B cell (primary cell): ENCODE results near the gene MYL7. TPM values are rescaled to one million over a fixed set of nuclear protein-coding genes. Genes with fewer than 3 reads are reported as not detected.

Experiments used
- ATAC-seq: fragments of 200-7000 bp; cut with Tn5 transposase; one replicate; pipeline ENCODE4 v1.10.0; 2021; ENCODE audit warnings: low read depth, mild to moderate bottlenecking, moderate number of reproducible peaks, moderate library complexity
- CTCF ChIA-PET: fragments of 350-600 bp; sonication (Branson Sonifier 250); formaldehyde crosslinking; loops from one replicate; lab custom pipeline; 2021; ENCODE audit warnings: antibody characterized with exemption, inconsistent platforms; lab: Charles Lee
- POLR2A ChIA-PET: fragments of 350-600 bp; sonication (Branson Sonifier 250); formaldehyde crosslinking; loops from one replicate; lab custom pipeline; 2021; ENCODE audit warnings: antibody characterized with exemption; lab: Charles Lee
- DNase-seq: peaks from one replicate; pipeline ENCODE4 v3.0.0; 2013
- H2AFZ ChIP-seq: 2 replicates; pipeline ENCODE4 v1.6.1; 2012; ENCODE audit warnings: mild to moderate bottlenecking, low read depth, low read length; ENCODE audit not compliant: insufficient read depth, poor library complexity, severe bottlenecking
- H3K27ac ChIP-seq, 2 donors: 1 replicate in 1 of 2; 2 replicates in 1 of 2; pipeline ENCODE4 v1.5.1; 2012 to 2013; ENCODE audit warnings: low read length in 2 of 2, mild to moderate bottlenecking in 2 of 2, moderate library complexity in 1 of 2
- H3K27me3 ChIP-seq, 4 experiments: fragments of 200-600 bp in 1 of 4; sonication (generic) in 1 of 4; replicated peaks in 1 of 4; 1 replicate in 2 of 4; 2 replicates in 2 of 4; pipeline versions ENCODE4 v1.6.1 to v1.7.0; 2013 to 2016; ENCODE audit warnings: low read length in 3 of 4, mild to moderate bottlenecking in 2 of 4, mixed read lengths in 1 of 4, moderate library complexity in 1 of 4; ENCODE audit not compliant: insufficient read depth in 4 of 4, control insufficient read depth in 3 of 4; ENCODE audit errors: control extremely low read depth in 1 of 4
- H3K36me3 ChIP-seq, 2 experiments: replicated peaks in 1 of 2; 1 replicate in 1 of 2; 2 replicates in 1 of 2; pipeline versions ENCODE4 v1.6.1 to v1.7.1; 2013; ENCODE audit warnings: low read length in 1 of 2; ENCODE audit not compliant: insufficient read depth in 2 of 2, control insufficient read depth in 1 of 2; ENCODE audit errors: control extremely low read depth in 1 of 2, extremely low read depth in 1 of 2
- H3K4me1 ChIP-seq, 2 donors: fragments of 200-600 bp in 1 of 2; sonication (generic) in 1 of 2; 1 replicate in 1 of 2; 2 replicates in 1 of 2; pipeline versions ENCODE4 v1.5.1 to v1.6.1; 2013 to 2017; ENCODE audit warnings: low read length in 2 of 2; ENCODE audit not compliant: control insufficient read depth in 2 of 2, insufficient read depth in 2 of 2
- H3K4me2 ChIP-seq: replicated peaks from 2 replicates; pipeline ENCODE3; 2012; ENCODE audit warnings: mild to moderate bottlenecking, low read depth, low read length; ENCODE audit not compliant: poor library complexity, severe bottlenecking
- H3K4me3 ChIP-seq, 5 experiments: fragments of 200-600 bp in 1 of 5; sonication (generic) in 1 of 5; 1 replicate in 3 of 5; 2 replicates in 2 of 5; pipeline versions ENCODE4 v1.5.1 to v1.7.0; 2011 to 2016; ENCODE audit warnings: low read length in 4 of 5, mild to moderate bottlenecking in 4 of 5, low read depth in 2 of 5, control low read depth in 1 of 5, moderate library complexity in 1 of 5; ENCODE audit not compliant: insufficient read depth in 1 of 5; ENCODE audit errors: control extremely low read depth in 1 of 5, extremely low read depth in 1 of 5
- H3K79me2 ChIP-seq: fragments of 200-600 bp; sonication (generic); one replicate; pipeline ENCODE4 v1.6.0; 2016; ENCODE audit warnings: low read length; ENCODE audit not compliant: control insufficient read depth, insufficient read depth
- H3K9ac ChIP-seq: fragments of 200-600 bp; sonication (generic); 2 replicates; pipeline ENCODE4 v1.6.1; 2017; ENCODE audit warnings: mild to moderate bottlenecking, low read length, moderate library complexity
- H3K9me3 ChIP-seq, 3 donors: one replicate each; pipeline versions ENCODE4 v1.6.1 to v1.7.1; 2013; ENCODE audit warnings: low read length in 2 of 3; ENCODE audit not compliant: control insufficient read depth in 2 of 3, insufficient read depth in 1 of 3; ENCODE audit errors: control extremely low read depth in 1 of 3
- H4K20me1 ChIP-seq: 2 replicates; pipeline ENCODE4 v1.6.0; 2012; ENCODE audit warnings: mild to moderate bottlenecking, low read length; ENCODE audit not compliant: insufficient read depth, control insufficient read depth, poor library complexity, severe bottlenecking
- H3K27ac Mint-ChIP-seq: one replicate; pipeline ENCODE4 v1.8.0; 2021; ENCODE audit warnings: mixed read lengths
- H3K27me3 Mint-ChIP-seq: one replicate; pipeline ENCODE4 v1.8.0; 2021; ENCODE audit warnings: mixed read lengths
- H3K4me1 Mint-ChIP-seq: one replicate; pipeline ENCODE4 v1.8.0; 2021; ENCODE audit warnings: mixed read lengths
- H3K4me3 Mint-ChIP-seq: one replicate; pipeline ENCODE4 v1.8.0; 2021; ENCODE audit warnings: mixed read lengths
- H3K9me3 Mint-ChIP-seq: one replicate; pipeline ENCODE4 v1.8.0; 2022; ENCODE audit warnings: mixed read lengths; ENCODE audit not compliant: insufficient read depth
- CTCF ChIP-seq: fragments of 200-600 bp; IDR thresholded peaks from one replicate; pipeline ENCODE4 v1.8.0; 2022; ENCODE audit warnings: antibody characterized with exemption, mild to moderate bottlenecking
- EZH2 ChIP-seq: IDR thresholded peaks from 2 replicates; pipeline ENCODE4 v1.6.1; 2012; ENCODE audit warnings: borderline replicate concordance, low read depth, mild to moderate bottlenecking, moderate library complexity, low read length; ENCODE audit not compliant: insufficient read depth, poor library complexity, severe bottlenecking
- WGBS: methylation state at CpG from one replicate; pipeline ENCODE4 v1.1.5; 2013; ENCODE audit warnings: missing lambda C conversion rate; ENCODE audit not compliant: insufficient coverage; 5-methylcytosine and 5-hydroxymethylcytosine counted together
- intact Hi-C: fragments of 100-400 bp; cut with micrococcal nuclease; formaldehyde crosslinking; loops from one replicate; pipeline ENCODE4 v1.10.0; 2022
- polyA plus RNA-seq: library from polyadenylated mRNA; depleted of rRNA; stranded (reverse); fragments of >200 nt; gene quantifications from 2 replicates; pipeline ENCODE4 v1.2.3, GENCODE V29; 2012
- total RNA-seq, 2 donors: library from RNA; stranded (reverse); fragments of 120-200 nt in 1 of 2; gene quantifications; 1 replicate in 1 of 2; 2 replicates in 1 of 2; pipeline versions ENCODE4 v1.2.3 to v1.2.4, GENCODE V29; 2013 to 2022

MYL7 gene
- total and polyA plus RNA-seq, 2 donors (not counting 1 experiment from before 2014, with no cell fraction given), result not detected

- Histone ChIP-seq H3K4me3 (no peak overlapping the region), H3K27ac (no peak overlapping the region), H3K9ac (no peak overlapping the region), H3K4me1 (no peaks in the 10 kb centered on the region), H3K27me3 (peaks cover 0 to 6% (median 0%) of the 10 kb centered on the region in 4 experiments), H2AFZ (peak overlapping the region; percentile 1), H3K4me2 (no peak overlapping the region), H3K36me3 (no peaks in the 10 kb centered on the region), H3K9me3 (peaks cover 0 to 8% (median 0%) of the 10 kb centered on the region in 3 donors), H3K79me2 (no peaks in the 10 kb centered on the region), H4K20me1 (no peaks in the 10 kb centered on the region)
- CTCF ChIA-PET, result no interaction called here
- intact Hi-C loops, result no loop called here
- H3K9me3 Mint-ChIP-seq, result peaks cover 2% of the 10 kb centered on the region
- no peak overlapping the region for H3K4me3 Mint-ChIP-seq
- no peaks in the 10 kb centered on the region for H3K4me1 Mint-ChIP-seq
- no peak for TF ChIP-seq EZH2
- no peak for TF ChIP-seq CTCF
- H3K27me3 Mint-ChIP-seq, result peaks cover 16% of the 10 kb centered on the region
- H3K27ac Mint-ChIP-seq, result no peak overlapping the region
- POLR2A ChIA-PET, result no interaction called here
- no peak for ATAC-seq
- 89% methylated on average over 10 of the region's 16 CpGs for WGBS
- DNase-seq, result no peak
Observed at GRCh38 chr7:44184206-44184872, 43.2 kb upstream of the MYL7 start.

- no peak overlapping the region for H3K27ac Mint-ChIP-seq
- H3K4me3 Mint-ChIP-seq, result no peak overlapping the region
- no peak overlapping the region for H3K4me3 ChIP-seq
- no peaks in the 10 kb centered on the region for H4K20me1 ChIP-seq
- no peaks in the 10 kb centered on the region for H3K4me1 ChIP-seq
- no peak overlapping the region for H2AFZ ChIP-seq
- 57% methylated on average over 1 of the region's 2 CpGs for WGBS
- no peak for DNase-seq
- intact Hi-C loops, result no loop called here
- no peak overlapping the region for H3K27ac ChIP-seq
- no peak overlapping the region for H3K4me2 ChIP-seq
- peaks cover 2% of the 10 kb centered on the region for H3K9me3 Mint-ChIP-seq
- peaks cover 0 to 6% (median 0%) of the 10 kb centered on the region in 4 experiments for H3K27me3 ChIP-seq
- H3K36me3 ChIP-seq, result no peaks in the 10 kb centered on the region
- ATAC-seq, result no peak
- H3K27me3 Mint-ChIP-seq, result peaks cover 22% of the 10 kb centered on the region
- CTCF ChIA-PET, result interaction anchor here (1.0 kb wide), 1 partner anchor 14 kb away, joined by 3 read pairs; no protein-coding TSS in a partner anchor
- TF ChIP-seq EZH2 (no peak), CTCF (no peak)
- H3K9ac ChIP-seq, result no peak overlapping the region
- H3K4me1 Mint-ChIP-seq, result no peaks in the 10 kb centered on the region
- H3K79me2 ChIP-seq, result no peaks in the 10 kb centered on the region
- peaks cover 0 to 8% (median 0%) of the 10 kb centered on the region in 3 donors for H3K9me3 ChIP-seq
- POLR2A ChIA-PET, result no interaction called here
Observed at GRCh38 chr7:44183386-44183785, 42.3 kb upstream of the MYL7 start.
